ENCODE results near the gene SYNGAP1. TPM values are rescaled to one million over a fixed set of nuclear protein-coding genes. Genes with fewer than 3 reads are reported as not detected.
A peak's percentile ranks its signal among the peaks of the same experiment; 100 is the strongest.

The SYNGAP1 gene
- total RNA-seq, 1 donor from 2014 or later: 6.5 TPM

DNA sequence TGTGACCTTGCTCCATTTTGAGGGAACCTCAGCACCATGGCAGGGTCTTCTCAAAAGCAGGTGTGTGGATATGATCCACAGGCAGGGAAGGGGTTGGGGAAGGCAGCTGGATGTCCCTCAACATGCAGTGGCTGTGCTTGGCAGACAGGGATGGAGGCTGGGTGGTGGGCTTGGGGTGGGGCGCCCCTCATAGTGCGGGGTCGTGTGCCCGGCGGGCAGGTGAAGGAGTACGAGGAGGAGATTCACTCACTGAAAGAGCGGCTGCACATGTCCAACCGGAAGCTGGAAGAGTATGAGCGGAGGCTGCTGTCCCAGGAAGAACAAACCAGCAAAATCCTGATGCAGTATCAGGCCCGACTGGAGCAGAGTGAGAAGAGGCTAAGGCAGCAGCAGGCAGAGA is 26.5 kb downstream of the SYNGAP1 start:
- no peaks in the 10 kb centered on the region for H3K27me3 ChIP-seq (ENCODE audit: low read depth)
- TF ChIP-seq, protein P1, sequence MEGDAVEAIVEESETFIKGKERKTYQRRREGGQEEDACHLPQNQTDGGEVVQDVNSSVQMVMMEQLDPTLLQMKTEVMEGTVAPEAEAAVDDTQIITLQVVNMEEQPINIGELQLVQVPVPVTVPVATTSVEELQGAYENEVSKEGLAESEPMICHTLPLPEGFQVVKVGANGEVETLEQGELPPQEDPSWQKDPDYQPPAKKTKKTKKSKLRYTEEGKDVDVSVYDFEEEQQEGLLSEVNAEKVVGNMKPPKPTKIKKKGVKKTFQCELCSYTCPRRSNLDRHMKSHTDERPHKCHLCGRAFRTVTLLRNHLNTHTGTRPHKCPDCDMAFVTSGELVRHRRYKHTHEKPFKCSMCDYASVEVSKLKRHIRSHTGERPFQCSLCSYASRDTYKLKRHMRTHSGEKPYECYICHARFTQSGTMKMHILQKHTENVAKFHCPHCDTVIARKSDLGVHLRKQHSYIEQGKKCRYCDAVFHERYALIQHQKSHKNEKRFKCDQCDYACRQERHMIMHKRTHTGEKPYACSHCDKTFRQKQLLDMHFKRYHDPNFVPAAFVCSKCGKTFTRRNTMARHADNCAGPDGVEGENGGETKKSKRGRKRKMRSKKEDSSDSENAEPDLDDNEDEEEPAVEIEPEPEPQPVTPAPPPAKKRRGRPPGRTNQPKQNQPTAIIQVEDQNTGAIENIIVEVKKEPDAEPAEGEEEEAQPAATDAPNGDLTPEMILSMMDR (IDR thresholded peaks at IDR 0.05; ENCODE audit: borderline replicate concordance): no peak
- no peak overlapping the region for H3K27ac ChIP-seq (replicated peaks)
- no peak overlapping the region for H3K4me3 ChIP-seq
- peaks cover 30% of the 10 kb centered on the region for H3K36me3 ChIP-seq
- intact Hi-C loops (cut with micrococcal nuclease): no loop called here
- no peaks in the 10 kb centered on the region for H3K9me3 ChIP-seq (replicated peaks)
- no peak for DNase-seq
- no peaks in the 10 kb centered on the region for H3K4me1 ChIP-seq

DNA sequence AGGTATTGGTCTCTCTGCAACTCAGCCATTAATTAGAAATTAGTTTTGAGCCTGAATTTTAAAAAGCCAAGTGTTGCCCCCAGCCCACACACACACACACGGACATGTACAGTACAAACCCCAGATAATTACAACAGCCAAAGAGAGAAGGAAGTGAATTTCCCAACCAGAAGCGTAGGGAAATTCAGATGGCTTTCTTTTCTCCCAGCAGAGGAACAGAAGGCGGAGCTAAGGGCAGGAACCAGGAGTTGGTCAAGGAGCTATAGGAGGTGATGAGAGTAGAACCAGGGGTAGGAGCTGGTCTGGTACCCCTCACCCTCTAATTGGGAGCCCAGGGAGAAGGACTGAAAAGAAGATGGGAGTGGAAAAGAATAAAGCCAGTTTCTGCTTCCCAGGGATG is 30.6 kb downstream of the SYNGAP1 start:
- no peak for DNase-seq
- H3K36me3 ChIP-seq: peaks cover 15% of the 10 kb centered on the region
- no peaks in the 10 kb centered on the region for H3K27me3 ChIP-seq (ENCODE audit: low read depth)
- H3K4me1 ChIP-seq: peaks cover 28% of the 10 kb centered on the region
- TF ChIP-seq, protein P1 (IDR thresholded peaks at IDR 0.05; ENCODE audit: borderline replicate concordance): no peak
- intact Hi-C loops (cut with micrococcal nuclease): no loop called here
- no peak overlapping the region for H3K27ac ChIP-seq (replicated peaks)
- H3K9me3 ChIP-seq (replicated peaks): no peaks in the 10 kb centered on the region
- no peak overlapping the region for H3K4me3 ChIP-seq

DNA sequence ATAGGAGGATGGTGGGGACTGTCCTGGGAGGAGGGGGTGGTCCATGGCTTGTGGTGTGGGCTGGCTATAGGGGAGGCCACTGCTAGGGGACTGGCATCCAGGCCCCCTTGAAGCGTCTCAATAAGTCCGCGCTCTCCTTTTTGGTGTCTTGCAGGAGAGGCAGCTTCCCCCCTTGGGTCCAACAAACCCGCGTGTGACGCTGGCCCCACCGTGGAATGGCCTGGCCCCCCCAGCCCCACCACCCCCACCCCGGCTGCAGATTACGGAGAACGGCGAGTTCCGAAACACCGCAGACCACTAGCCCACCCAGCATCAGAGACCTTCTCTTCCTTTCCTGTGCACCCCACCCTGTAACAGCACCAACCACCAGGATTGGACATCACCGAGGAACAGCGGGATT is 31.7 kb downstream of the SYNGAP1 start:
- Histone ChIP-seq H3K36me3 (peaks cover 17% of the 10 kb centered on the region), H3K4me1 (peaks cover 30% of the 10 kb centered on the region), H3K27ac (replicated peaks) (no peak overlapping the region), H3K9me3 (replicated peaks) (no peaks in the 10 kb centered on the region), H3K4me3 (no peak overlapping the region), H3K27me3 (ENCODE audit: low read depth) (no peaks in the 10 kb centered on the region)
- DNase-seq: no peak
- intact Hi-C loops (cut with micrococcal nuclease): no loop called here
- TF ChIP-seq, protein P1 (IDR thresholded peaks at IDR 0.05; ENCODE audit: borderline replicate concordance): no peak

DNA sequence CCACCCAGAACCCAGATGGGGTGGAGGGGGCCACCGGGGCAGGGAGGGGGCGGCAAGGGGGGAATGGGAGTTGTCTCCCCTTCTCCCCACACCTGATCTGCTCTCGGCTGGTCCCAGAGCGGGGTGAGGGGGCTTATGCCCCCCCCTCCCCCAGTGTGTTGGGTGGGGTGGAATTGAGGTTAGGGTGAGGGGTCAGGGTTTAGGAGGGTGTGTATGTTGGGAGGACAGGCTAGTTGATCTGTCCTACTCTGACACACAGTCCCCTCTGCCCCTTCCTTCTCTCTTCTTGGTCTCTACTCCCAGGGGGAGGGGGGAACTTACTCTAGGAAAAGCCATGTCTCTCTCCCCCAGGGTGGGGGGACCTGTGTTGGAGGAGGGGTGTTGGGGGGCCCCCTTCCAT is 32.6 kb downstream of the SYNGAP1 start:
- TF ChIP-seq, protein P1 (IDR thresholded peaks at IDR 0.05; ENCODE audit: borderline replicate concordance): no peak
- Histone ChIP-seq H3K9me3 (replicated peaks) (no peaks in the 10 kb centered on the region), H3K4me1 (peaks cover 30% of the 10 kb centered on the region), H3K27me3 (ENCODE audit: low read depth) (no peaks in the 10 kb centered on the region), H3K4me3 (no peak overlapping the region), H3K36me3 (peaks cover 17% of the 10 kb centered on the region), H3K27ac (replicated peaks) (no peak overlapping the region)
- intact Hi-C loops (cut with micrococcal nuclease): no loop called here
- no peak for DNase-seq

DNA sequence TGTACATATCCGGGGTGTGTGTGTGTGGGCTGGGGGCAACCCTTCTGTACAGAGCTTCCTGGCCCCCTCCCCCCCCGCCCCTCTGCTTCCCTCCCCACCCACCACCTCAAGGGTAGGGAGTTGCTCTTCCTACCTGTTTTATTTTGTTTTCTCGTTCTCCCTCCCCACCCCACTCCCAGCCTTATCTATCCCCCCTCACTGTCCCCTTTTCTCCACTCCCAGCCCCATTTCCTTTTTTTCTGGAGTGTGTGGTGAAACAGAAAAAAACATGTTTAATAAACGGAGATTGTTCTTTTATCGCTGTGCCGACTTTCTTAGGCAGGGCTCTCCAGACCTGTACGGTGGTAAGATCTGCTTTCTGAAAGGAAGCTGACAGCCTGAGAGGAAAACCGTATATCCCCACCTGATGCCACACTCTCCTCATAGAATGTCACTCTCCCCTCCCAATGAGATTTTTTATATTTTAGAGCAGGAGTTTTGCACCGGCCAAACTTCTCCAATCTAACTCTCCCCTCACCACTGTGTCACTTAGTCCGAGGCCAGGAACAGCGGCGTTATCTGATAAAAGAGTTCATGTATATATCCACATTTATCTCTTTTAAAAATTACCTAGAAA is 33.6 kb downstream of the SYNGAP1 start:
- intact Hi-C loops (cut with micrococcal nuclease): no loop called here
- Histone ChIP-seq H3K27ac (replicated peaks) (peak overlapping the region; percentile 88), H3K9me3 (replicated peaks) (no peaks in the 10 kb centered on the region), H3K4me3 (peak overlapping the region; percentile 87), H3K36me3 (peaks cover 14% of the 10 kb centered on the region), H3K4me1 (peaks cover 30% of the 10 kb centered on the region), H3K27me3 (ENCODE audit: low read depth) (no peaks in the 10 kb centered on the region)
- TF ChIP-seq, protein P1 (IDR thresholded peaks at IDR 0.05; ENCODE audit: borderline replicate concordance): no peak
- no peak for DNase-seq

Data from left ventricle myocardium inferior (tissue), 1 donor.